Rectal smooth muscle tissue (tissue), 1 donor: ENCODE measurements around the gene SEPTIN12.

Source experiments
- H3K27ac ChIP-seq: one replicate; pipeline ENCODE4 v1.7.0; 2013; ENCODE audit warnings: low read depth, low read length, inconsistent platforms
- H3K27me3 ChIP-seq: one replicate; pipeline ENCODE4 v1.7.0; 2013; ENCODE audit warnings: low read length; ENCODE audit not compliant: control insufficient read depth, insufficient read depth
- H3K36me3 ChIP-seq: one replicate; pipeline ENCODE4 v1.7.0; 2013; ENCODE audit warnings: low read length; ENCODE audit not compliant: control insufficient read depth, insufficient read depth
- H3K4me1 ChIP-seq: one replicate; pipeline ENCODE4 v1.7.0; 2013; ENCODE audit warnings: low read length; ENCODE audit not compliant: control insufficient read depth, insufficient read depth
- H3K4me3 ChIP-seq: one replicate; pipeline ENCODE4 v1.7.0; 2013; ENCODE audit warnings: low read length
- H3K9ac ChIP-seq: one replicate; pipeline ENCODE4 v1.7.0; 2013; ENCODE audit warnings: low read length

Gene SEPTIN12

GRCh38 chr16:4755687-4756086, 32.5 kb downstream of the SEPTIN12 start:
- Histone ChIP-seq H3K4me1 (peaks cover 3% of the 10 kb centered on the region), H3K27ac (no peak overlapping the region), H3K4me3 (no peak overlapping the region), H3K27me3 (no peaks in the 10 kb centered on the region), H3K36me3 (peaks cover 46% of the 10 kb centered on the region), H3K9ac (no peak overlapping the region)

DNA sequence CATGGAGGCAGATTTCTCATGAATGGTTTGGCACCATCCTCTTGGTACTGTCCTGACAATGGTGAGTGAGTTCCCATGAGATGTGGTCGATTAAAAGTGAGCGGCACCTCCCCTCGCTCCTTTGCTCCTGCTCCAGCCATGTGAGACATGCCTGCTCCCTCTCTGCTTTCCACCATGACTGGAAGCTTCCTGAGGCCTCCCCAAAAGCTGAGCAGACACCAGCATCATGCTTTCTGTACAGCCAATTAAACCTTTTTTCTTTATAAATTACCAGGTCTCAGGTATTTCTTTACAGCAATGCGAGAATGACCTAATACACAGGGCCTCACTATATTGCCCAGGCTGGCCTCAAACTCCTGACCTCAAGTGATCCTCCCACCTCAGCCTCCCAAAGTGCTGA, 33.3 kb downstream of the SEPTIN12 start:
- no peak overlapping the region for H3K27ac ChIP-seq
- no peak overlapping the region for H3K9ac ChIP-seq
- H3K4me1 ChIP-seq: peaks cover 1% of the 10 kb centered on the region
- no peaks in the 10 kb centered on the region for H3K27me3 ChIP-seq
- no peak overlapping the region for H3K4me3 ChIP-seq
- peaks cover 40% of the 10 kb centered on the region for H3K36me3 ChIP-seq

DNA sequence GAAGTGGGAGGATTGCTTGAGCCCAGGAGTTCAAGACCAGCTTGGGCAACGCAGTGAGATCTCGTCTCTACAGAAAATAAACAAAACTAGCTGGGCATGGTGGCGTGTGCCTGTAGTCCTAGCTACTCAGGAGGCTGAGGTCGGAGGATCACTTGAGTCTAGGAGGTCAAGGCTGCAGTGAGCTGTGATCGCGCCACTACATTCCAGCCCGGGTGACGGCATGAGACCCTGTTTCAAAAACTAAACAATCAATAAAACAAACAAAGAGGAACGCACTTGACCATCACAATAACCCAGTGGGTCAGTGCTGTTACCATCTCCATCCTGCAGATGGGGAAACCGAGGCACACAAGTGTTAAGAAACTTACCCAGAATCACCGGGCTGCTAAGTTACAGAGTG, 34.9 kb downstream of the SEPTIN12 start:
- H3K9ac ChIP-seq: no peak overlapping the region
- no peaks in the 10 kb centered on the region for H3K27me3 ChIP-seq
- peaks cover 29% of the 10 kb centered on the region for H3K36me3 ChIP-seq
- H3K4me3 ChIP-seq: no peak overlapping the region
- H3K27ac ChIP-seq: no peak overlapping the region
- no peaks in the 10 kb centered on the region for H3K4me1 ChIP-seq

GRCh38 chr16:4752351-4753100, 35.6 kb downstream of the SEPTIN12 start:
- Histone ChIP-seq H3K4me3 (no peak overlapping the region), H3K36me3 (peaks cover 28% of the 10 kb centered on the region), H3K27me3 (no peaks in the 10 kb centered on the region), H3K27ac (no peak overlapping the region), H3K4me1 (no peaks in the 10 kb centered on the region), H3K9ac (no peak overlapping the region)

DNA sequence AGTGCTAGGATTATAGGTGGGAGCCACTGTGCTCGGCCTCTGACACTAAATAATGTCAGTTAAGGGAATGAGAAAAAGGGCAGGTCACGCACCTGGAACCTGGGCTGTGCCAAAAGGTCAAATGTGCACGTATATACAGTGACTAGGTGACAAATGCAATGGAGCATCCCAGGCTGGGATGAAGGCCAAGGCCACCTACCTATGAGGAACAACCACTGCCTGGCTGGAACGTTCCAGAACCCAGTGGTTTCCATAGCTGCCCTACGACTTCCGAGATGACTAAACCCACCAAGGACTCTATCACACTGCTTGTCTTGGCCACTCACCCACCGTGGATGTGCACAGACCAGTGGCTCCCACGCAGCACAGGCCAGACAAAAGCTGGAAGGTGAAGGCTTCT, 37.2 kb downstream of the SEPTIN12 start:
- Histone ChIP-seq H3K27me3 (no peaks in the 10 kb centered on the region), H3K27ac (no peak overlapping the region), H3K36me3 (peaks cover 27% of the 10 kb centered on the region), H3K9ac (no peak overlapping the region), H3K4me3 (no peak overlapping the region), H3K4me1 (no peaks in the 10 kb centered on the region)

- no peak overlapping the region for H3K4me3 ChIP-seq
- no peak overlapping the region for H3K27ac ChIP-seq
- no peaks in the 10 kb centered on the region for H3K27me3 ChIP-seq
- H3K9ac ChIP-seq: no peak overlapping the region
- H3K4me1 ChIP-seq: no peaks in the 10 kb centered on the region
- H3K36me3 ChIP-seq: peaks cover 19% of the 10 kb centered on the region
These were observed 38.4 kb downstream of the SEPTIN12 start for GRCh38 chr16:4749700-4750257.

DNA sequence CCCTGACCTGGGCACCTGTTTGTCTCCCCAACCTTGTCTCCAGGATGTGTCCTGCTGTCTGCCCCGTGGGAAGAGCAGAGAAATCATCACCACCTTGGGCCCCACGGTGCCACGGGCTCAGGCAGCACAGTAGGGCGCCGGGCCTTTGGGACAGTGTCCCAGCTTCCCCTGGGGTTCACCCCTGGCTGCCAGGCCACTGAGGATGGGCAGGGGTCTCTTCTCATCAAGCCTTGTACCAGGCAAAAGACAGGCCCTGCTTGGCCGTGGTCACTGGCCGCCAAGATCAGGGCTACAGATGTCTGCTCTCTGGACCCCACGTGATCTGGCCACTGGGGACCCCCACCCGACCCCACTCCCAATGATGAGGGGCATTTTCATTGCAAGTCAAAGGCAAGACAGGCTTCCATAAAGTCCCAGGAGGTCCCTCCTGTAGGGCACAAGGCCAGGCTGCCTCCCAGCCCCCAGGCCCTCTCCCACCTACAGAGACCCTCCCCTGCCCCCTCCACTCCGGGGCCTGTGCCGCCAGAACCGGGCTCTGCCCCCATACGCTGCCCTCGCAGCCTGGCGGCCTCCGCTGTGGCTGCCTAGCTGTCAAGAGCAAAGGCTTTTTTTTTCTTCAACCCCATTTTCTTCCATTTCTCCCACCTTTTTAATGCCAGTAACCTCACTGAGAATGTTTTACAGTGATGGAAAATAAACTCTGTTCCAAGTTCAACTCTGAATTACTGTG, 39.3 kb downstream of the SEPTIN12 start:
- no peak overlapping the region for H3K4me3 ChIP-seq
- no peaks in the 10 kb centered on the region for H3K27me3 ChIP-seq
- peaks cover 18% of the 10 kb centered on the region for H3K36me3 ChIP-seq
- no peak overlapping the region for H3K27ac ChIP-seq
- H3K4me1 ChIP-seq: no peaks in the 10 kb centered on the region
- H3K9ac ChIP-seq: no peak overlapping the region

GRCh38 chr16:4747906-4748681, 40.1 kb downstream of the SEPTIN12 start:
- Histone ChIP-seq H3K9ac (no peak overlapping the region), H3K4me1 (no peaks in the 10 kb centered on the region), H3K4me3 (no peak overlapping the region), H3K27ac (no peak overlapping the region), H3K36me3 (peaks cover 16% of the 10 kb centered on the region), H3K27me3 (no peaks in the 10 kb centered on the region)

- H3K9ac ChIP-seq: no peak overlapping the region
These were observed 41.1 kb downstream of the SEPTIN12 start for GRCh38 chr16:4746991-4747574.

GRCh38 chr16:4746215-4746614, 41.9 kb downstream of the SEPTIN12 start:
- Histone ChIP-seq H3K36me3 (peaks cover 6% of the 10 kb centered on the region), H3K9ac (no peak overlapping the region), H3K27ac (no peak overlapping the region), H3K27me3 (no peaks in the 10 kb centered on the region), H3K4me1 (no peaks in the 10 kb centered on the region), H3K4me3 (no peak overlapping the region)

More at GRCh38 chr16:4746991-4747574, 41.1 kb downstream of the SEPTIN12 start:
- Histone ChIP-seq H3K4me3 (no peak overlapping the region), H3K27ac (no peak overlapping the region), H3K27me3 (no peaks in the 10 kb centered on the region), H3K36me3 (peaks cover 8% of the 10 kb centered on the region), H3K4me1 (no peaks in the 10 kb centered on the region)

DNA sequence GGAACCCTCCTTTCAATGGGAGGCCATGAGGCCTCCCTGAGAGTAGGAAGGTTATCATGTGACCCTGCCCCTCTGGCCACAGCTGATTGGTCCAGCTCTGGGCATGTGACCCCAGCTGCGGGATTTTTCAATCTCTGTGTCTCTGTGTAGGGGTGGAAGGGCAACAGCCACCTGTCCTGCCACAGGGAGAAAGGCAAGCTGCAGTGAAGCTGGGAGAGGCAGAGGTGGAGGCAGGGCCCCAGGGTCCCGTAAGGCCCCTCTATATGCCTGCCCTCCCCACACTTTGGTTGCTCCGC, 42.9 kb downstream of the SEPTIN12 start:
- Histone ChIP-seq H3K4me1 (no peaks in the 10 kb centered on the region), H3K27ac (no peak overlapping the region), H3K4me3 (no peak overlapping the region), H3K27me3 (no peaks in the 10 kb centered on the region), H3K9ac (no peak overlapping the region), H3K36me3 (peaks cover 3% of the 10 kb centered on the region)
